Gastrocnemius medialis (tissue), 4 donors: Measurements from ENCODE around the gene TMEM221. TPM values are rescaled to one million over a fixed set of nuclear protein-coding genes. Genes with fewer than 3 reads are reported as not detected.
A peak's percentile ranks its signal among the peaks of the same experiment; 100 is the strongest.

Source experiments
- ATAC-seq, 2 donors: fragments of 150-250 bp; one replicate each; pipeline ENCODE4 v1.9.1; 2016
- DNase-seq, 2 donors: peaks; one replicate each; pipeline ENCODE4 v3.0.0-alpha.2; 2019
- H3K27ac ChIP-seq, 4 donors: fragments of 200-600 bp; sonication (generic); 1 replicate in 1 of 4; 2 replicates in 3 of 4; pipeline ENCODE4 v1.5.1; 2016 to 2018; ENCODE audit warnings: mild to moderate bottlenecking in 2 of 4, moderate library complexity in 1 of 4
- H3K27me3 ChIP-seq, 3 donors: fragments of 200-600 bp; sonication (generic) in 2 of 3; 1 replicate in 1 of 3; 2 replicates in 2 of 3; pipeline versions ENCODE4 v1.5.1 to v1.6.0; 2016 to 2019; ENCODE audit warnings: mild to moderate bottlenecking in 1 of 3, moderate library complexity in 1 of 3
- H3K36me3 ChIP-seq, 2 donors: fragments of 200-600 bp; sonication (generic) in 1 of 2; one replicate each; pipeline ENCODE4 v1.5.1; 2017 to 2018
- H3K4me1 ChIP-seq, 2 donors: fragments of 200-600 bp; sonication (generic) in 1 of 2; one replicate each; pipeline ENCODE4 v1.5.1; 2016 to 2017; ENCODE audit warnings: mild to moderate bottlenecking in 2 of 2
- H3K4me3 ChIP-seq, 4 donors: fragments of 200-600 bp; sonication (generic) in 3 of 4; 1 replicate in 1 of 4; 2 replicates in 3 of 4; pipeline ENCODE4 v1.5.1; 2016 to 2019; ENCODE audit warnings: mild to moderate bottlenecking in 2 of 4
- H3K9me3 ChIP-seq, 3 donors: fragments of 200-600 bp; sonication (generic) in 2 of 3; 1 replicate in 1 of 3; 2 replicates in 2 of 3; pipeline ENCODE4 v1.5.1; 2016 to 2019
- CTCF ChIP-seq, 5 experiments: fragments of 450-650 bp in 3 of 5; fragments of 200-600 bp in 2 of 5; sonication (generic) in 2 of 5; IDR thresholded peaks in 4 of 5; conservative IDR thresholded peaks in 1 of 5; 1 replicate in 4 of 5; 2 replicates in 1 of 5; pipeline ENCODE4 v1.5.1; 2016 to 2019; ENCODE audit warnings: antibody characterized with exemption in 5 of 5, mild to moderate bottlenecking in 3 of 5, moderate library complexity in 3 of 5
- POLR2A ChIP-seq, 2 donors: fragments of 450-650 bp; IDR thresholded peaks; one replicate each; pipeline ENCODE4 v1.6.1; 2017; ENCODE audit warnings: antibody characterized with exemption in 2 of 2, mild to moderate bottlenecking in 2 of 2, moderate library complexity in 2 of 2
- in situ Hi-C, 4 donors: fragments of 200-750 bp; cut with MboI; loops; one replicate each; pipeline versions ENCODE4 v1.15.0 to v1.8.0; 2017; ENCODE audit warnings: low sequenced_read_pairs in 4 of 4
- intact Hi-C: fragments of 100-400 bp; cut with DNase I; formaldehyde crosslinking; loops from one replicate; pipeline ENCODE4 v1.15.1; 2023; ENCODE audit warnings: low total_unique reads
- total RNA-seq, 4 donors: library from RNA; depleted of rRNA; stranded (reverse); fragments of >200 nt; gene quantifications; one replicate each; pipeline versions ENCODE4 v1.1.0 to v1.2.3, GENCODE V29; 2016

The TMEM221 gene
- total RNA-seq, 4 donors from 2014 or later, result not detected

- DNase-seq, result no peak
- TF ChIP-seq POLR2A (IDR thresholded peaks at IDR 0.05), result no peak
- no peak for TF ChIP-seq CTCF (IDR thresholded peaks at IDR 0.05 in 4 of 5, conservative IDR thresholded peaks at IDR 0.05 in 1 of 5)
- in situ Hi-C loops (no loop called here), intact Hi-C loops (no loop called here)
- Histone ChIP-seq H3K27ac (no peak overlapping the region), H3K9me3 (no peaks in the 10 kb centered on the region), H3K4me1 (peaks cover 0 to 4% of the 10 kb centered on the region in 2 donors), H3K4me3 (no peak overlapping the region), H3K27me3 (peaks cover 0 to 2% (median 0%) of the 10 kb centered on the region in 3 donors), H3K36me3 (no peaks in the 10 kb centered on the region)
- ATAC-seq, result peak; percentile 21 to 35
Observed at GRCh38 chr19:17401628-17402027, 46.8 kb downstream of the TMEM221 start.

GRCh38 chr19:17398902-17399527, 49.5 kb downstream of the TMEM221 start:
- Histone ChIP-seq H3K27me3 (peaks cover under 1 to 7% (median 7%) of the 10 kb centered on the region in 3 donors), H3K4me3 (no peak overlapping the region), H3K4me1 (no peaks in the 10 kb centered on the region), H3K27ac (no peak overlapping the region), H3K9me3 (no peaks in the 10 kb centered on the region), H3K36me3 (no peaks in the 10 kb centered on the region)
- ATAC-seq, result no peak
- no peak for DNase-seq
- in situ Hi-C loops, result loop anchor here in 1 of 4 donors (10.0 kb wide), 1 partner anchor 66 kb away; the partner anchor contains the start of gene NXNL1
- TF ChIP-seq CTCF (IDR thresholded peaks at IDR 0.05 in 4 of 5, conservative IDR thresholded peaks at IDR 0.05 in 1 of 5), result no peak
- TF ChIP-seq POLR2A (IDR thresholded peaks at IDR 0.05), result no peak
- intact Hi-C loops, result no loop called here

GRCh38 chr19:17394891-17395415, 53.5 kb downstream of the TMEM221 start:
- Histone ChIP-seq H3K36me3 (no peaks in the 10 kb centered on the region), H3K4me3 (no peak overlapping the region), H3K27ac (no peak overlapping the region), H3K4me1 (peaks cover 6% of the 10 kb centered on the region in 2 donors), H3K27me3 (peaks cover 17 to 18% (median 18%) of the 10 kb centered on the region in 3 donors), H3K9me3 (no peaks in the 10 kb centered on the region)
- in situ Hi-C loops, result loop anchor here in 1 of 4 donors (10.0 kb wide), 1 partner anchor 70 kb away; the partner anchor contains the start of gene NXNL1
- ATAC-seq (peak in 1 of 2 donors; percentile 40), DNase-seq (peak in 1 of 2 donors; percentile 39)
- intact Hi-C loops, result no loop called here
- peak; percentile 43 to 62 (median 58) for TF ChIP-seq CTCF (IDR thresholded peaks at IDR 0.05 in 4 of 5, conservative IDR thresholded peaks at IDR 0.05 in 1 of 5)
- no peak for TF ChIP-seq POLR2A (IDR thresholded peaks at IDR 0.05)

GRCh38 chr19:17393914-17394313, 54.6 kb downstream of the TMEM221 start, which contains the start of gene CCDC194:
TSS of gene CCDC194 (minus strand) at chr19:17394196. CDS start at chr19:17394158, 38 bp downstream.
- H3K4me3 ChIP-seq, result no peak within 1 kb of the TSS
- ATAC-seq (no peak), DNase-seq (no peak)
- no peak for TF ChIP-seq CTCF (IDR thresholded peaks at IDR 0.05 in 4 of 5, conservative IDR thresholded peaks at IDR 0.05 in 1 of 5)
- TF ChIP-seq POLR2A (IDR thresholded peaks at IDR 0.05), result no peak
- no peaks in the 10 kb centered on the region for H3K36me3 ChIP-seq
- intact Hi-C loops (no loop called here), in situ Hi-C loops (loop anchor here in 1 of 4 donors (10.0 kb wide), 1 partner anchor 71 kb away; the partner anchor contains the start of gene NXNL1)
- H3K4me1 ChIP-seq, result peaks cover 6% of the 10 kb centered on the region in 2 donors
- H3K9me3 ChIP-seq, result no peaks in the 10 kb centered on the region
- H3K27ac ChIP-seq, result no peak within 1 kb of the TSS
- H3K27me3 ChIP-seq, result peaks cover 22 to 28% (median 28%) of the 10 kb centered on the region in 3 donors
